HEK293 (cell line): ENCODE measurements around the gene SH2D7.

Experiments used
- CTCF ChIA-PET: fragments of 350-600 bp; formaldehyde crosslinking; extraction: SDS; loops from one replicate; lab custom pipeline; 2021; ENCODE audit warnings: antibody characterized with exemption; lab: Yijun Ruan, JAX
- POLR2A ChIA-PET: fragments of 300-600 bp; formaldehyde crosslinking; extraction: SDS; loops from one replicate; lab custom pipeline; 2020; ENCODE audit warnings: antibody characterized with exemption, inconsistent platforms; lab: Yijun Ruan, JAX
- H3K27ac ChIP-seq: fragments of 200-500 bp; sonication (Bioruptor generic); 2 replicates; pipeline ENCODE4 v1.5.1; 2014; ENCODE audit warnings: low read depth, low read length, control low read depth, inconsistent platforms; ENCODE audit errors: extremely low read depth
- H3K36me3 ChIP-seq, 2 experiments: fragments of 200-500 bp in 1 of 2; sonication (Bioruptor generic) in 1 of 2; 1 replicate in 1 of 2; 2 replicates in 1 of 2; pipeline ENCODE4 v1.5.1; 2014 to 2017; ENCODE audit warnings: inconsistent platforms in 2 of 2, low read length in 2 of 2; ENCODE audit not compliant: control insufficient read depth in 2 of 2, insufficient read depth in 1 of 2
- H3K4me1 ChIP-seq: fragments of 200-500 bp; sonication (Bioruptor generic); 2 replicates; pipeline ENCODE4 v1.5.1; 2014; ENCODE audit warnings: mild to moderate bottlenecking, low read length, inconsistent platforms; ENCODE audit not compliant: control insufficient read depth, insufficient read depth
- H3K4me3 ChIP-seq: 2 replicates; pipeline ENCODE4 v1.5.1; 2011; ENCODE audit warnings: low read depth, mild to moderate bottlenecking, control low read depth, low read length, moderate library complexity
- H3K9me3 ChIP-seq: fragments of 200-500 bp; sonication (Bioruptor generic); 2 replicates; pipeline ENCODE4 v1.5.1; 2014; ENCODE audit warnings: low read depth, low read length, inconsistent platforms; ENCODE audit not compliant: control insufficient read depth, insufficient read depth
- EGR2 ChIP-seq: fragments of 450-650 bp; formaldehyde crosslinking; IDR thresholded peaks from 2 replicates; pipeline ENCODE4 v1.5.1; 2016; ENCODE audit warnings: low read depth, missing biosample characterization, missing genetic modification characterization
- GFI1B ChIP-seq: fragments of 450-650 bp; formaldehyde crosslinking; IDR thresholded peaks from 2 replicates; pipeline ENCODE4 v1.5.1; 2016; ENCODE audit warnings: missing biosample characterization, missing genetic modification characterization
- OSR2 ChIP-seq: fragments of 450-650 bp; formaldehyde crosslinking; IDR thresholded peaks from 2 replicates; pipeline ENCODE4 v1.5.1; 2016; ENCODE audit warnings: missing biosample characterization, missing genetic modification characterization
- OVOL3 ChIP-seq: fragments of 450-650 bp; formaldehyde crosslinking; IDR thresholded peaks from 2 replicates; pipeline ENCODE4 v1.5.1; 2016; ENCODE audit warnings: missing biosample characterization, missing genetic modification characterization
- SETDB1 ChIP-seq: IDR thresholded peaks from one replicate; pipeline ENCODE4 v1.6.1; 2017; ENCODE audit warnings: mild to moderate bottlenecking, low read length, moderate library complexity, mixed read lengths; ENCODE audit not compliant: insufficient read length
- ZBTB11 ChIP-seq: fragments of 450-650 bp; formaldehyde crosslinking; conservative IDR thresholded peaks from 2 replicates; pipeline ENCODE4 v1.5.1; 2016; ENCODE audit warnings: low read depth, missing biosample characterization, missing genetic modification characterization
- ZBTB17 ChIP-seq: fragments of 450-650 bp; formaldehyde crosslinking; IDR thresholded peaks from 2 replicates; pipeline ENCODE4 v1.5.1; 2016; ENCODE audit warnings: missing biosample characterization, missing genetic modification characterization
- ZNF121 ChIP-seq: fragments of 450-650 bp; formaldehyde crosslinking; IDR thresholded peaks from 2 replicates; pipeline ENCODE4 v1.5.1; 2016; ENCODE audit warnings: missing biosample characterization, missing genetic modification characterization
- ZNF132 ChIP-seq: fragments of 450-650 bp; formaldehyde crosslinking; IDR thresholded peaks from 2 replicates; pipeline ENCODE4 v1.5.1; 2017; ENCODE audit warnings: missing biosample characterization, missing genetic modification characterization, borderline replicate concordance
- ZNF155 ChIP-seq: fragments of 450-650 bp; formaldehyde crosslinking; IDR thresholded peaks from 2 replicates; pipeline ENCODE4 v1.5.1; 2016; ENCODE audit warnings: missing biosample characterization, missing genetic modification characterization
- ZNF16 ChIP-seq: fragments of 450-650 bp; formaldehyde crosslinking; IDR thresholded peaks from 2 replicates; pipeline ENCODE4 v1.5.1; 2016; ENCODE audit warnings: low read depth, missing biosample characterization, missing genetic modification characterization
- ZNF18 ChIP-seq: fragments of 450-650 bp; formaldehyde crosslinking; IDR thresholded peaks from 2 replicates; pipeline ENCODE4 v1.5.1; 2016; ENCODE audit warnings: missing biosample characterization, missing genetic modification characterization
- ZNF211 ChIP-seq: fragments of 450-650 bp; formaldehyde crosslinking; IDR thresholded peaks from 2 replicates; pipeline ENCODE4 v1.5.1; 2016; ENCODE audit warnings: low read depth, missing biosample characterization, missing genetic modification characterization
- ZNF354C ChIP-seq: fragments of 450-650 bp; formaldehyde crosslinking; IDR thresholded peaks from 2 replicates; pipeline ENCODE4 v1.5.1; 2016; ENCODE audit warnings: missing biosample characterization, missing genetic modification characterization, low read depth, borderline replicate concordance
- ZNF366 ChIP-seq: fragments of 450-650 bp; formaldehyde crosslinking; conservative IDR thresholded peaks from 2 replicates; pipeline ENCODE4 v1.5.1; 2016; ENCODE audit warnings: missing biosample characterization, missing genetic modification characterization
- ZNF488 ChIP-seq: fragments of 450-650 bp; formaldehyde crosslinking; IDR thresholded peaks from 2 replicates; pipeline ENCODE4 v1.5.1; 2016; ENCODE audit warnings: missing biosample characterization, missing genetic modification characterization
- ZNF514 ChIP-seq: fragments of 450-650 bp; formaldehyde crosslinking; IDR thresholded peaks from 2 replicates; pipeline ENCODE4 v1.5.1; 2016; ENCODE audit warnings: missing biosample characterization, missing genetic modification characterization
- ZNF560 ChIP-seq: fragments of 450-650 bp; formaldehyde crosslinking; IDR thresholded peaks from 2 replicates; pipeline ENCODE4 v1.5.1; 2017; ENCODE audit warnings: missing biosample characterization, missing genetic modification characterization, borderline replicate concordance
- ZNF610 ChIP-seq: fragments of 450-650 bp; formaldehyde crosslinking; IDR thresholded peaks from 2 replicates; pipeline ENCODE4 v1.5.1; 2016; ENCODE audit warnings: missing biosample characterization, missing genetic modification characterization, borderline replicate concordance
- ZNF624 ChIP-seq: fragments of 450-650 bp; formaldehyde crosslinking; IDR thresholded peaks from 2 replicates; pipeline ENCODE4 v1.5.1; 2017; ENCODE audit warnings: missing biosample characterization, missing genetic modification characterization
- ZNF654 ChIP-seq: fragments of 450-650 bp; formaldehyde crosslinking; IDR thresholded peaks from 2 replicates; pipeline ENCODE4 v1.5.1; 2016; ENCODE audit warnings: low read depth, missing biosample characterization, missing genetic modification characterization

Gene SH2D7

GRCh38 chr15:78105476-78106241, 13.3 kb downstream of the SH2D7 start:
- TF ChIP-seq ZNF366 (tag by site-specific recombination) = no peak
- 0 out of 2 replicates have a peak, but pooled peaks have one; percentile 11 for TF ChIP-seq EGR2 (tag by site-specific recombination)
- H3K9me3 ChIP-seq = no peaks in the 10 kb centered on the region
- no peak overlapping the region for H3K27ac ChIP-seq
- POLR2A ChIA-PET = no interaction called here
- no peaks in the 10 kb centered on the region for H3K4me1 ChIP-seq
- peaks cover 0 to 7% of the 10 kb centered on the region in 2 experiments; a peak in 2 of 3 replicates for H3K36me3 ChIP-seq
- no peak overlapping the region for H3K4me3 ChIP-seq
- CTCF ChIA-PET = interaction anchor here (1.1 to 11.0 kb wide), 3 partner anchors 106 to 148 kb away, joined by 9 to 183 read pairs (median 72); no protein-coding TSS in a partner anchor

- no peaks in the 10 kb centered on the region for H3K9me3 ChIP-seq
- no peak overlapping the region for H3K27ac ChIP-seq
- POLR2A ChIA-PET = no interaction called here
- no peak overlapping the region for H3K4me3 ChIP-seq
- H3K4me1 ChIP-seq = no peaks in the 10 kb centered on the region
- TF ChIP-seq ZNF624 (tag by site-specific recombination) (no peak), OVOL3 (no peak), ZNF610 (tag by site-specific recombination) (no peak), GFI1B (tag by site-specific recombination) (no peak), ZNF488 (tag by site-specific recombination) (no peak), ZNF354C (tag by site-specific recombination) (no peak), ZNF211 (tag by site-specific recombination) (no peak), ZNF16 (tag by site-specific recombination) (no peak), ZNF560 (tag by site-specific recombination) (no peak), ZBTB11 (tag by site-specific recombination) (no peak), ZNF155 (tag by site-specific recombination) (no peak), ZNF132 (tag by site-specific recombination) (no peak), OSR2 (tag by site-specific recombination) (no peak), SETDB1 (no peak), ZNF121 (tag by site-specific recombination) (no peak), ZNF18 (tag by site-specific recombination) (no peak), ZNF514 (tag by site-specific recombination) (no peak), ZBTB17 (no peak), ZNF654 (tag by site-specific recombination) (no peak)
- TF ChIP-seq, all 188 proteins: peak for 0
- CTCF ChIA-PET = interaction anchor here (0.6 to 11.3 kb wide), 28 partner anchors 9 to 888 kb away, joined by 4 to 206 read pairs (median 9); partner anchors contain the start of genes SH2D7 and TBC1D2B
- H3K36me3 ChIP-seq = peaks cover 0 to 7% of the 10 kb centered on the region in 2 experiments; a peak in 2 of 3 replicates
Measured at GRCh38 chr15:78107471-78107870, 15.1 kb downstream of the SH2D7 start.
